ENCODE measurements around the gene STIP1.

DNA sequence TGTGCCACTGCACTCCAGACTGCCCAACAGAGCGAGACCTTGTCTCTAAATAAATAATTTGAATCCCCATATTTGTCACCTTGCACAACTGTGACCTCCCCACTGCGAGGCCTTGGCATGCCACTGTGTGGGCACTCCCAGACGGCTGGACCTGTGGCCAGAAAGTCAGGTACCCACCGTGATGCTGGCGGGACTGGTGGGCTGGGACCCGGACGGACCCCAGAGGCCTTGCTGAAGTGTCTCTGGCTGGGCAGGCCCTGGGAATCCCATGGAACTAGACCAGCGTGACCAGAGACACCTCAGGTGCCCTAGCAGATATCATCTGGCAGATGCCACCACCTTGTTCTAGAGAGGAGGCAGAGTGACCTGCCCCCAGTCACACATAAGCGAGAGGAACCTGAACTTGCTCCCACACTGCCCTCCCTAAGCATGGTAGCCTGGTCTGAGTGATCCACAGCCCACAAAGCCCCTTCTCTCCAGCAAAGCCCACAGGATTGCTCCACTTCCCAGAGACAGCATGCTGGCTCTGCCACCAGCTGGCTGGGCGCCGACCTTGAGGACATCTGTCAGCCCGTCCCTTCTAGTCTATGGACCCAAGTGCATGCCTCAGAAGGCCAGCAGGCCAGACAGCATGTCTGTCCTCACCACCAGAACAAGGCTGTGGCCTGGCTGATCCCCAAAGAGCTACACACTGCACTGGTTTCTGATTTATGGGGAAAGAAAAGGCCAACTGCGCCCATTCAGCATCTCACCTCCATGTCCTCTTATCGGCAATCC is 29.5 kb upstream of the STIP1 start:
- TF ChIP-seq, protein P1, sequence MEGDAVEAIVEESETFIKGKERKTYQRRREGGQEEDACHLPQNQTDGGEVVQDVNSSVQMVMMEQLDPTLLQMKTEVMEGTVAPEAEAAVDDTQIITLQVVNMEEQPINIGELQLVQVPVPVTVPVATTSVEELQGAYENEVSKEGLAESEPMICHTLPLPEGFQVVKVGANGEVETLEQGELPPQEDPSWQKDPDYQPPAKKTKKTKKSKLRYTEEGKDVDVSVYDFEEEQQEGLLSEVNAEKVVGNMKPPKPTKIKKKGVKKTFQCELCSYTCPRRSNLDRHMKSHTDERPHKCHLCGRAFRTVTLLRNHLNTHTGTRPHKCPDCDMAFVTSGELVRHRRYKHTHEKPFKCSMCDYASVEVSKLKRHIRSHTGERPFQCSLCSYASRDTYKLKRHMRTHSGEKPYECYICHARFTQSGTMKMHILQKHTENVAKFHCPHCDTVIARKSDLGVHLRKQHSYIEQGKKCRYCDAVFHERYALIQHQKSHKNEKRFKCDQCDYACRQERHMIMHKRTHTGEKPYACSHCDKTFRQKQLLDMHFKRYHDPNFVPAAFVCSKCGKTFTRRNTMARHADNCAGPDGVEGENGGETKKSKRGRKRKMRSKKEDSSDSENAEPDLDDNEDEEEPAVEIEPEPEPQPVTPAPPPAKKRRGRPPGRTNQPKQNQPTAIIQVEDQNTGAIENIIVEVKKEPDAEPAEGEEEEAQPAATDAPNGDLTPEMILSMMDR (IDR thresholded peaks at IDR 0.05), result no peak
- TF ChIP-seq POLR2A (IDR thresholded peaks at IDR 0.05), result no peak
